ENCODE data around the gene HES4. TPM values are rescaled to one million over a fixed set of nuclear protein-coding genes. Genes with fewer than 3 reads are reported as not detected.
A peak's percentile ranks its signal among the peaks of the same experiment; 100 is the strongest.

The HES4 gene
- total and polyA plus RNA-seq, 2 donors (not counting 3 experiments of a cell fraction or from before 2014, with no cell fraction given): 30.5 to 37.6 TPM

- Histone ChIP-seq H3K79me2 (ENCODE audit: control insufficient read depth, insufficient read depth, low read length) (no peaks in the 10 kb centered on the region), H3K4me2 (ENCODE audit: insufficient read depth, low read length) (no peak overlapping the region), H3K4me3 (replicated peaks in 1 of 3; ENCODE audit: insufficient read depth in 1 of 3, low read depth in 1 of 3, low read length in 3 of 3) (no peak overlapping the region), H3K36me3 (ENCODE audit: control insufficient read depth in 2 of 2, extremely low read depth in 1 of 2, insufficient read depth in 2 of 2, low read length in 2 of 2) (no peaks in the 10 kb centered on the region), H3K27ac (ENCODE audit: insufficient read depth, low read depth, low read length) (no peak overlapping the region), H3K4me1 (ENCODE audit: control insufficient read depth, extremely low read depth, insufficient read depth, low read length) (peaks cover 6% of the 10 kb centered on the region), H3K9me1 (replicated peaks; ENCODE audit: control insufficient read depth, extremely low read depth, insufficient read depth, low read length) (no peaks in the 10 kb centered on the region), H3K27me3 (ENCODE audit: control insufficient read depth in 2 of 2, insufficient read depth in 2 of 2, low read length in 2 of 2) (peaks cover 2% of the 10 kb centered on the region in 2 experiments), H3K9me3 (replicated peaks; ENCODE audit: control insufficient read depth, insufficient read depth, low read length) (no peaks in the 10 kb centered on the region), H3K9ac (replicated peaks; ENCODE audit: extremely low read depth, insufficient read depth, low read length) (no peak overlapping the region), H2AFZ (ENCODE audit: low read depth, low read length) (no peak overlapping the region), H4K20me1 (replicated peaks; ENCODE audit: control insufficient read depth, extremely low read depth, insufficient read depth, low read length) (no peaks in the 10 kb centered on the region)
- no peak for FAIRE-seq
- TF ChIP-seq CTCF (IDR thresholded peaks at IDR 0.05; ENCODE audit: extremely low read depth in 1 of 2, insufficient read depth in 1 of 2, low read depth in 1 of 2, low read length in 2 of 2) (no peak), EZH2 (IDR thresholded peaks at IDR 0.05; ENCODE audit: borderline replicate concordance, low read depth, low read length, severe bottlenecking) (peak; percentile 14), MYC (IDR thresholded peaks at IDR 0.05; ENCODE audit: low read depth, low read length) (no peak)
- no peak for DNase-seq (ENCODE audit: low read depth, low spot score)
- intact Hi-C loops (cut with micrococcal nuclease) (no loop called here), dilution Hi-C loops (cut with MboI; ENCODE audit: extremely low pct_ligation_motif_present, low sequenced_read_pairs) (no loop called here)
- POLR2A ChIA-PET: no interaction called here
- BruUV-seq (replicated peaks): no TSS peak
- CTCF ChIA-PET: interaction anchor here (1.0 kb wide), 1 partner anchor 41 kb away, joined by 4 read pairs; no protein-coding TSS in a partner anchor
These were observed 28.7 kb downstream of the HES4 start for GRCh38 chr1:970973-971730.
